Smooth muscle cell (in vitro differentiated cells): ENCODE data around the gene TTYH2. TPM values are rescaled to one million over a fixed set of nuclear protein-coding genes. Genes with fewer than 3 reads are reported as not detected.
A peak's percentile ranks its signal among the peaks of the same experiment; 100 is the strongest.

ENCODE experiments used
- DNase-seq: peaks from one replicate; lab custom pipeline; 2025; ENCODE audit not compliant: unreplicated experiment; lab: John Stamatoyannopoulos, UW
- H2AFZ ChIP-seq: fragments of 200-600 bp; sonication (generic); 2 replicates; pipeline ENCODE4 v1.6.0; 2016; ENCODE audit warnings: antibody characterized with exemption, low read depth, mild to moderate bottlenecking
- H3F3A ChIP-seq: fragments of 200-600 bp; sonication (generic); 2 replicates; pipeline ENCODE4 v1.6.0; 2017; ENCODE audit warnings: antibody characterized with exemption, low read depth
- H3K27ac ChIP-seq: fragments of 200-600 bp; sonication (generic); 2 replicates; pipeline ENCODE4 v1.5.1; 2016; ENCODE audit warnings: low read depth, mild to moderate bottlenecking
- H3K27me3 ChIP-seq: fragments of 200-600 bp; sonication (generic); 2 replicates; pipeline ENCODE4 v1.6.1; 2016; ENCODE audit warnings: low read depth, mild to moderate bottlenecking
- H3K36me3 ChIP-seq: fragments of 200-600 bp; sonication (generic); 2 replicates; pipeline ENCODE4 v1.5.1; 2016; ENCODE audit warnings: low read depth
- H3K4me1 ChIP-seq: fragments of 200-600 bp; sonication (generic); 2 replicates; pipeline ENCODE4 v1.5.1; 2016; ENCODE audit warnings: low read depth
- H3K4me2 ChIP-seq: fragments of 200-600 bp; sonication (generic); 2 replicates; pipeline ENCODE4 v1.6.0; 2016; ENCODE audit warnings: mild to moderate bottlenecking
- H3K4me3 ChIP-seq: fragments of 200-600 bp; sonication (generic); 2 replicates; pipeline ENCODE4 v1.5.1; 2016; ENCODE audit warnings: mild to moderate bottlenecking
- H3K79me2 ChIP-seq: fragments of 200-600 bp; sonication (generic); 2 replicates; pipeline ENCODE4 v1.6.0; 2016; ENCODE audit warnings: low read depth, mild to moderate bottlenecking
- H3K9ac ChIP-seq: fragments of 200-600 bp; sonication (generic); 2 replicates; pipeline ENCODE4 v1.6.0; 2016; ENCODE audit warnings: low read depth
- H3K9me3 ChIP-seq: fragments of 200-600 bp; sonication (generic); replicated peaks from 2 replicates; pipeline ENCODE4 v1.5.1; 2016; ENCODE audit warnings: low read depth
- H4K20me1 ChIP-seq: fragments of 200-600 bp; sonication (generic); 2 replicates; pipeline ENCODE4 v1.6.0; 2016; ENCODE audit warnings: low read depth
- WGBS: methylation state at CpG from one replicate; pipeline ENCODE4 v1.1.7; 2016; ENCODE audit warnings: low lambda C conversion rate; 5-methylcytosine and 5-hydroxymethylcytosine counted together
- polyA plus RNA-seq: library from polyadenylated mRNA; unstranded; fragments of >200 nt; fragmentation: Nextera tagmentation; extraction: Ambion mirVana; gene quantifications from 2 replicates; pipeline ENCODE4 v1.2.1, GENCODE V29; 2016
- total RNA-seq: library from RNA; depleted of rRNA; stranded (reverse); fragments of >200 nt; gene quantifications from 2 replicates; pipeline ENCODE4 v1.2.3, GENCODE V29; 2014
- TF ChIP-seq, protein P1 (sequence below): fragments of 200-600 bp; sonication (generic); IDR thresholded peaks from 2 replicates; pipeline ENCODE4 v1.5.1; 2017; ENCODE audit warnings: borderline replicate concordance, mild to moderate bottlenecking, antibody characterized with exemption; ENCODE audit not compliant: insufficient read depth, poor library complexity, severe bottlenecking

TTYH2 gene, protein sequence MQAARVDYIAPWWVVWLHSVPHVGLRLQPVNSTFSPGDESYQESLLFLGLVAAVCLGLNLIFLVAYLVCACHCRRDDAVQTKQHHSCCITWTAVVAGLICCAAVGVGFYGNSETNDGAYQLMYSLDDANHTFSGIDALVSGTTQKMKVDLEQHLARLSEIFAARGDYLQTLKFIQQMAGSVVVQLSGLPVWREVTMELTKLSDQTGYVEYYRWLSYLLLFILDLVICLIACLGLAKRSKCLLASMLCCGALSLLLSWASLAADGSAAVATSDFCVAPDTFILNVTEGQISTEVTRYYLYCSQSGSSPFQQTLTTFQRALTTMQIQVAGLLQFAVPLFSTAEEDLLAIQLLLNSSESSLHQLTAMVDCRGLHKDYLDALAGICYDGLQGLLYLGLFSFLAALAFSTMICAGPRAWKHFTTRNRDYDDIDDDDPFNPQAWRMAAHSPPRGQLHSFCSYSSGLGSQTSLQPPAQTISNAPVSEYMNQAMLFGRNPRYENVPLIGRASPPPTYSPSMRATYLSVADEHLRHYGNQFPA
- total RNA-seq = 0.94 and 1.6 TPM in 2 replicates
- 1.3 and 1.9 TPM in 2 replicates for polyA plus RNA-seq

DNA sequence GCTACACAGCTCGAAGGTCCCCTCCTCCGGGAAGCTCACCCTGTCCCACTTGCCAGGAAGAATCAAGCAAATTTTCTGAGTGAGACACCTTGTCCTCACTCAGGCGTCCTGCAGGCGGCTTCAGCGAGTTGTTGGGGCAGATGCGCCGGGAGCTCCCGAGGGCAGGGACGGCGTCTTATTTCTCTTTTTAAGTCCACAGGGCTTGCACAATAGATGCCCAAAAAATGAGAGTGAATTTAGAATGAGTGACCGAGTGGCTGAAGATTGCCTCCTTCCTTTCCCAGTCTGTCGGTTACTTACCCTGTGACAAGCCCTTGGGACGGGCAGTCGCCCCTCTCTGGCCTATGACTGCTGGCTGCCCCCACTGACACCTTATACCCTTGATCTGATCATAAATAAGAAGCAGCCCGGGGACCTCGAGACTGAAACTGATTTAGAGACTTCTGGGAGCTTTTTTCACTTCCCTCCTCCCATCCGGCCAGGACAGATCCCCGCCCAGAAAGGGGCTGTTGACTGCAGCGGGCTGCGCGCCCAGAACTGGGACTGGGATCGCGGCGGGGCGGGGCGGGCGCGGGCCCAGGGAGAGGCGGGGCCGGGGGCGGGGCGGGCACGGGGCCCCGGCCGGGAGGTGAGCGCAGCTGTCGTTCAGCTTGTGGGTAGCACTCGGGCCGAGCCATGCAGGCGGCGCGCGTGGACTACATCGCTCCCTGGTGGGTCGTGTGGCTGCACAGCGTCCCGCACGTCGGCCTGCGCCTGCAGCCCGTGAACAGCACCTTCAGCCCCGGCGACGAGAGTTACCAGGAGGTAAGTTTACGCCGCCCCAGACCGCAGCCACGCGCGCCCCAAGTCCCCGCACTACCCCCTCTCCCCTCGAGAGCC lies at the start of gene TTYH2:
Gene TTYH2 (plus strand): TSS at position 659 of the 879 bp plus-strand sequence. CDS start 17 bp downstream, at position 676.
- Histone ChIP-seq H3K27ac (no peak within 1 kb of the TSS), H3K4me2 (peak within 1 kb of the TSS; percentile 96), H3F3A (peaks cover 26% of the 10 kb centered on the region), H3K4me1 (peaks cover 27% of the 10 kb centered on the region), H3K4me3 (peak within 1 kb of the TSS; percentile 67), H4K20me1 (peaks cover 45% of the 10 kb centered on the region), H3K36me3 (no peaks in the 10 kb centered on the region), H3K27me3 (no peaks in the 10 kb centered on the region), H2AFZ (peak within 1 kb of the TSS; percentile 34), H3K79me2 (no peaks in the 10 kb centered on the region), H3K9ac (peak within 1 kb of the TSS; percentile 8), H3K9me3 (no peaks in the 10 kb centered on the region)
- TF ChIP-seq, protein P1, sequence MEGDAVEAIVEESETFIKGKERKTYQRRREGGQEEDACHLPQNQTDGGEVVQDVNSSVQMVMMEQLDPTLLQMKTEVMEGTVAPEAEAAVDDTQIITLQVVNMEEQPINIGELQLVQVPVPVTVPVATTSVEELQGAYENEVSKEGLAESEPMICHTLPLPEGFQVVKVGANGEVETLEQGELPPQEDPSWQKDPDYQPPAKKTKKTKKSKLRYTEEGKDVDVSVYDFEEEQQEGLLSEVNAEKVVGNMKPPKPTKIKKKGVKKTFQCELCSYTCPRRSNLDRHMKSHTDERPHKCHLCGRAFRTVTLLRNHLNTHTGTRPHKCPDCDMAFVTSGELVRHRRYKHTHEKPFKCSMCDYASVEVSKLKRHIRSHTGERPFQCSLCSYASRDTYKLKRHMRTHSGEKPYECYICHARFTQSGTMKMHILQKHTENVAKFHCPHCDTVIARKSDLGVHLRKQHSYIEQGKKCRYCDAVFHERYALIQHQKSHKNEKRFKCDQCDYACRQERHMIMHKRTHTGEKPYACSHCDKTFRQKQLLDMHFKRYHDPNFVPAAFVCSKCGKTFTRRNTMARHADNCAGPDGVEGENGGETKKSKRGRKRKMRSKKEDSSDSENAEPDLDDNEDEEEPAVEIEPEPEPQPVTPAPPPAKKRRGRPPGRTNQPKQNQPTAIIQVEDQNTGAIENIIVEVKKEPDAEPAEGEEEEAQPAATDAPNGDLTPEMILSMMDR = peak; percentile 30
- WGBS = 2% methylated on average over 53 of the region's 62 CpGs
- DNase-seq = peak; percentile 71

DNA sequence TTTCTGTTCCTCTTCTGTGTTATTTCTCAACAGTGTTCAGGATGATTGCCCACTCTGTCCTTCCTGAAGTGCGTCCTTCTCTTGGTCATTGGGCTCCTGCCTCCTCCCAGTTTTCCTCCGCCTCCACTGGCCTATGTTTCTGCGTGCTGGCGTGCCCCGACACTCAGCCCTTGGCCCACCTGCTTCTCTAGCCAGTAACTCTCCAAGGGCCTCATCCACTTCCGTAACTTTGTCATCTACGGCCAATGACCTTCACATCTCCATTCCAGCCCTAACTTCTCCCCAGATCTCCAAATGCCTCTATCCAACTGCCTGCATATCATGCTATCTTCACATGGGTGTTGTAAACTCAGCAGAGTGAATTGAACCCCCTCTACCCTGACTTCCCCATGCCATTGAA lies 49.5 kb upstream of the TTYH2 start:
- TF ChIP-seq, protein P1 = no peak
- WGBS = 94% methylated on average over 7 of the region's 7 CpGs
- H3K4me3 ChIP-seq = no peak overlapping the region
- peaks cover 7% of the 10 kb centered on the region for H3K27me3 ChIP-seq
- H2AFZ ChIP-seq = no peak overlapping the region
- no peak overlapping the region for H3K9ac ChIP-seq
- no peaks in the 10 kb centered on the region for H3K4me1 ChIP-seq
- H3K79me2 ChIP-seq = no peaks in the 10 kb centered on the region
- no peaks in the 10 kb centered on the region for H4K20me1 ChIP-seq
- H3F3A ChIP-seq = no peaks in the 10 kb centered on the region
- no peak overlapping the region for H3K4me2 ChIP-seq
- H3K36me3 ChIP-seq = no peaks in the 10 kb centered on the region
- no peaks in the 10 kb centered on the region for H3K9me3 ChIP-seq
- no peak overlapping the region for H3K27ac ChIP-seq
- no peak for DNase-seq

DNA sequence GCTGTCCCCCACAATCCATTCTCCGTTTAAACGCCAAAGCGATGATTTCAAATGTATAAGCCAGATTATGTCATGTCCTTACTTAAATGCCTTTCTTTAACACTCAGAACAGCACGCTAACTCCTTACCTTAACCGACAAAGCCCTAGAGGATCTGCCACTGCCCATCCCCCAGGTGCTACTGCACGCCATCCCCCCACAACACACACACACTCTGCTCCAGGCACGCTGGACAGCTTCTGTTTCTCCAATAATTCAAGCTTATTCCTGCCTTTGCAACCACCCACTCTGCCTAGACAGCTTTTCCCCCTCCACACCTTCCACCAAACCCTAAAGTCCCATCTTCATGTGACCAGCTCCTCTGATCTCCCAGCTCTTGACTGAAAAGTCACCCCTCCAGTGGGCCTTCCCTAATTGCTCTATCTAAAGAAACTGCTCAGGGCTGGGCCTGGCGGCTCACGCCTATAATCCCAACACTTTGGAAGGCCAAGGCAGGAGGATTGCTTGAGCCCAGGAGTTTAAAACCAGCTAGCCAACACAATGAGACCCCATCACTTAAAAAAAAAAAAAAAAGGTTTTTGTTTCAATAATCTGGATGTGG lies 48.8 kb upstream of the TTYH2 start:
- H3K9ac ChIP-seq = no peak overlapping the region
- WGBS = 94% methylated on average over 9 of the region's 9 CpGs
- DNase-seq = no peak
- no peaks in the 10 kb centered on the region for H4K20me1 ChIP-seq
- H2AFZ ChIP-seq = no peak overlapping the region
- TF ChIP-seq, protein P1 = no peak
- H3K27me3 ChIP-seq = peaks cover 7% of the 10 kb centered on the region
- no peak overlapping the region for H3K4me2 ChIP-seq
- H3K27ac ChIP-seq = no peak overlapping the region
- no peaks in the 10 kb centered on the region for H3K79me2 ChIP-seq
- no peaks in the 10 kb centered on the region for H3K4me1 ChIP-seq
- H3K4me3 ChIP-seq = no peak overlapping the region
- no peaks in the 10 kb centered on the region for H3F3A ChIP-seq
- no peaks in the 10 kb centered on the region for H3K36me3 ChIP-seq
- no peaks in the 10 kb centered on the region for H3K9me3 ChIP-seq
